H1 (cell line): ENCODE data around the gene CEACAM20. TPM values are rescaled to one million over a fixed set of nuclear protein-coding genes. Genes with fewer than 3 reads are reported as not detected.

Source experiments
- CTCF ChIA-PET: fragments of 300-600 bp; sonication (Branson Sonifier 250); formaldehyde crosslinking; loops from one replicate; lab custom pipeline; 2021; ENCODE audit not compliant: partially characterized antibody; lab: Charles Lee
- POLR2A ChIA-PET: fragments of 300-600 bp; sonication (Branson Sonifier 250); formaldehyde crosslinking; loops from one replicate; lab custom pipeline; 2021; ENCODE audit warnings: inconsistent platforms; ENCODE audit not compliant: partially characterized antibody; lab: Charles Lee
- DNase-seq, 2 experiments: peaks; one replicate each; pipeline versions ENCODE4 v3.0.0 to v3.0.0-alpha.2; 2010 to 2022; ENCODE audit warnings: low spot score in 2 of 2, low read depth in 1 of 2, mixed read lengths in 1 of 2
- FAIRE-seq: peaks from 2 replicates; lab custom pipeline; 2011; peaks lifted over from hg19 to GRCh38; lab: Jason Lieb, UNC
- H2AFZ ChIP-seq: 2 replicates; pipeline ENCODE4 v1.8.1; 2012; ENCODE audit warnings: low read length, inconsistent platforms
- H2AK5ac ChIP-seq: 2 replicates; pipeline ENCODE4 v1.6.1; 2013; ENCODE audit warnings: low read depth, low read length
- H2BK120ac ChIP-seq: replicated peaks from 2 replicates; pipeline ENCODE3; 2013; ENCODE audit warnings: low read depth, low read length, inconsistent platforms
- H2BK12ac ChIP-seq: 2 replicates; pipeline ENCODE4 v1.6.1; 2013; ENCODE audit warnings: low read depth, low read length
- H2BK15ac ChIP-seq: 2 replicates; pipeline ENCODE4 v1.6.1; 2013; ENCODE audit warnings: low read length
- H2BK20ac ChIP-seq: 2 replicates; pipeline ENCODE4 v1.6.1; 2013; ENCODE audit warnings: low read length
- H2BK5ac ChIP-seq: 2 replicates; pipeline ENCODE4 v1.6.1; 2013; ENCODE audit warnings: low read depth, low read length
- H3K14ac ChIP-seq: 2 replicates; pipeline ENCODE4 v1.6.1; 2013; ENCODE audit warnings: inconsistent platforms; ENCODE audit not compliant: insufficient read length
- H3K18ac ChIP-seq: 2 replicates; pipeline ENCODE4 v1.6.1; 2013; ENCODE audit warnings: low read length; ENCODE audit errors: extremely low read depth
- H3K23ac ChIP-seq: 2 replicates; pipeline ENCODE4 v1.6.1; 2013; ENCODE audit warnings: inconsistent platforms; ENCODE audit not compliant: insufficient read length
- H3K23me2 ChIP-seq: 2 replicates; pipeline ENCODE4 v1.6.1; 2013; ENCODE audit warnings: low read depth, low read length
- H3K27ac ChIP-seq: 2 replicates; pipeline ENCODE4 v1.6.1; 2011; ENCODE audit warnings: low read depth, low read length, inconsistent platforms
- H3K27me3 ChIP-seq, 4 experiments: replicated peaks in 1 of 4; 1 replicate in 1 of 4; 2 replicates in 3 of 4; pipeline versions ENCODE4 v1.6.1 to v1.8.1; 2011 to 2013; ENCODE audit warnings: low read length in 3 of 4, mild to moderate bottlenecking in 3 of 4, inconsistent platforms in 2 of 4, mixed read lengths in 2 of 4, moderate library complexity in 1 of 4; ENCODE audit not compliant: control insufficient read depth in 3 of 4, insufficient read depth in 3 of 4; ENCODE audit errors: extremely low read depth in 1 of 4
- H3K36me3 ChIP-seq, 4 experiments: 2 replicates each; pipeline versions ENCODE4 v1.6.1 to v1.8.1; 2011 to 2013; ENCODE audit warnings: mild to moderate bottlenecking in 4 of 4, low read length in 3 of 4, moderate library complexity in 2 of 4, control low read depth in 1 of 4, inconsistent platforms in 1 of 4; ENCODE audit not compliant: insufficient read depth in 4 of 4, control insufficient read depth in 2 of 4
- H3K4ac ChIP-seq: replicated peaks from 2 replicates; pipeline ENCODE3; 2013; ENCODE audit warnings: low read length, low read depth, mixed read lengths, inconsistent platforms; ENCODE audit not compliant: insufficient read length
- H3K4me1 ChIP-seq, 4 experiments: replicated peaks in 1 of 4; 1 replicate in 1 of 4; 2 replicates in 3 of 4; pipeline versions ENCODE4 v1.6.1 to v1.8.1; 2011 to 2013; ENCODE audit warnings: low read length in 3 of 4, inconsistent platforms in 2 of 4, mixed read lengths in 1 of 4; ENCODE audit not compliant: insufficient read depth in 4 of 4, control insufficient read depth in 3 of 4
- H3K4me2 ChIP-seq, 2 experiments: 2 replicates each; pipeline versions ENCODE4 v1.6.1 to v1.8.1; 2011 to 2013; ENCODE audit warnings: low read depth in 2 of 2, low read length in 2 of 2, control low read depth in 1 of 2, inconsistent platforms in 1 of 2, mild to moderate bottlenecking in 1 of 2; ENCODE audit not compliant: insufficient read depth in 1 of 2
- H3K4me3 ChIP-seq, 4 experiments: fragments of 200-600, 300-600 bp in 1 of 4; sonication (generic), shearing (Covaris generic), sonication (Bioruptor Twin) in 1 of 4; 2 replicates each; pipeline versions ENCODE4 v1.5.1 to v1.8.1; 2011 to 2016; ENCODE audit warnings: low read length in 4 of 4, low read depth in 3 of 4, control low read depth in 2 of 4, inconsistent platforms in 2 of 4, mild to moderate bottlenecking in 2 of 4, mixed read lengths in 1 of 4, moderate library complexity in 1 of 4; ENCODE audit not compliant: insufficient read depth in 2 of 4; ENCODE audit errors: extremely low read depth in 1 of 4
- H3K56ac ChIP-seq: replicated peaks from 2 replicates; pipeline ENCODE3; 2013; ENCODE audit warnings: low read depth, mild to moderate bottlenecking, mixed read lengths, low read length, inconsistent platforms; ENCODE audit not compliant: insufficient read length
- H3K79me1 ChIP-seq: 2 replicates; pipeline ENCODE4 v1.6.1; 2013; ENCODE audit warnings: low read depth, low read length, control low read depth
- H3K79me2 ChIP-seq, 2 experiments: 2 replicates each; pipeline versions ENCODE4 v1.6.1 to v1.8.1; 2012 to 2013; ENCODE audit warnings: low read length in 2 of 2, mild to moderate bottlenecking in 2 of 2, inconsistent platforms in 1 of 2; ENCODE audit not compliant: insufficient read depth in 2 of 2, control insufficient read depth in 1 of 2
- H3K9ac ChIP-seq, 4 experiments: replicated peaks in 1 of 4; 1 replicate in 1 of 4; 2 replicates in 3 of 4; pipeline versions ENCODE4 v1.6.1 to v1.8.1; 2011 to 2013; ENCODE audit warnings: low read depth in 3 of 4, low read length in 3 of 4, control low read depth in 2 of 4, mild to moderate bottlenecking in 2 of 4, moderate library complexity in 2 of 4, inconsistent platforms in 1 of 4; ENCODE audit errors: extremely low read depth in 1 of 4
- H3K9me3 ChIP-seq, 2 experiments: 2 replicates each; pipeline versions ENCODE4 v1.6.1 to v1.8.1; 2012 to 2013; ENCODE audit warnings: mild to moderate bottlenecking in 2 of 2, moderate library complexity in 2 of 2, control low read depth in 1 of 2, inconsistent platforms in 1 of 2, low read depth in 1 of 2, low read length in 1 of 2, mixed read lengths in 1 of 2; ENCODE audit not compliant: insufficient read depth in 2 of 2
- H4K20me1 ChIP-seq, 2 experiments: replicated peaks in 1 of 2; 2 replicates each; pipeline versions ENCODE3 to v1.8.1; 2011 to 2013; ENCODE audit warnings: inconsistent platforms in 2 of 2, low read length in 2 of 2, mild to moderate bottlenecking in 1 of 2; ENCODE audit not compliant: insufficient read depth in 2 of 2, control insufficient read depth in 1 of 2
- H4K5ac ChIP-seq: 2 replicates; pipeline ENCODE4 v1.6.1; 2013; ENCODE audit warnings: low read length, low read depth, mixed read lengths, inconsistent platforms; ENCODE audit not compliant: insufficient read length
- H4K8ac ChIP-seq: 2 replicates; pipeline ENCODE4 v1.8.0; 2013; ENCODE audit warnings: mild to moderate bottlenecking, moderate library complexity, low read length, inconsistent platforms; ENCODE audit not compliant: insufficient read depth; ENCODE audit errors: extremely low read depth
- H4K91ac ChIP-seq: replicated peaks from 2 replicates; pipeline ENCODE3; 2013; ENCODE audit warnings: low read length, mixed read lengths, inconsistent platforms; ENCODE audit not compliant: insufficient read length
- BCL11A ChIP-seq, 2 experiments: IDR thresholded peaks; one replicate each; pipeline ENCODE4 v1.6.1; 2011; ENCODE audit warnings: low read depth in 2 of 2, low read length in 2 of 2, mild to moderate bottlenecking in 2 of 2
- CHD1 ChIP-seq: IDR thresholded peaks from 2 replicates; pipeline ENCODE4 v1.6.1; 2012; ENCODE audit warnings: low read depth, low read length, improper control_type of control experiment
- CTBP2 ChIP-seq: IDR thresholded peaks from 2 replicates; pipeline ENCODE4 v1.7.0; 2011; ENCODE audit warnings: borderline replicate concordance, mild to moderate bottlenecking, moderate library complexity, mixed read lengths, low read length; ENCODE audit not compliant: insufficient read depth, insufficient read length
- CTCF ChIP-seq, 3 experiments: IDR thresholded peaks; 1 replicate in 2 of 3; 2 replicates in 1 of 3; pipeline versions ENCODE4 v1.5.1 to v1.6.1; 2011; ENCODE audit warnings: low read length in 3 of 3, mild to moderate bottlenecking in 3 of 3, inconsistent platforms in 2 of 3, low read depth in 1 of 3, moderate library complexity in 1 of 3; ENCODE audit not compliant: insufficient read depth in 1 of 3; ENCODE audit errors: control extremely low read depth in 1 of 3
- GABPA ChIP-seq: IDR thresholded peaks from 2 replicates; pipeline ENCODE4 v1.6.1; 2011; ENCODE audit warnings: mild to moderate bottlenecking, low read length, moderate library complexity, borderline replicate concordance; ENCODE audit not compliant: insufficient read depth
- JUN ChIP-seq: IDR thresholded peaks from 2 replicates; pipeline ENCODE4 v1.6.1; 2011; ENCODE audit warnings: low read depth, mild to moderate bottlenecking, improper control_type of control experiment, low read length
- RFX5 ChIP-seq: IDR thresholded peaks from 2 replicates; pipeline ENCODE4 v1.6.1; 2011; ENCODE audit warnings: low read depth, low read length, improper control_type of control experiment, borderline replicate concordance
- SP4 ChIP-seq: IDR thresholded peaks from 2 replicates; pipeline ENCODE4 v1.6.1; 2012; ENCODE audit warnings: low read length, inconsistent platforms
- TAF1 ChIP-seq: IDR thresholded peaks from 2 replicates; pipeline ENCODE4 v1.6.1; 2011; ENCODE audit warnings: mild to moderate bottlenecking, low read depth, low read length
- TCF12 ChIP-seq: IDR thresholded peaks from 2 replicates; pipeline ENCODE4 v1.6.1; 2011; ENCODE audit warnings: low read depth, mild to moderate bottlenecking, low read length
- USF2 ChIP-seq: IDR thresholded peaks from 2 replicates; pipeline ENCODE4 v1.6.1; 2011; ENCODE audit warnings: low read length, improper control_type of control experiment
- whole genome bisulfite sequencing, 2 experiments: shearing (Covaris generic) in 1 of 2; methylation state at CpG; one replicate each; pipeline versions ENCODE4 v1.1.6 to v1.1.7; 2013 to 2015; ENCODE audit warnings: low lambda C conversion rate in 2 of 2, mixed read lengths in 2 of 2, inconsistent platforms in 1 of 2, low coverage in 1 of 2, missing lambda C conversion rate in 1 of 2; ENCODE audit not compliant: insufficient replicate concordance in 2 of 2, insufficient coverage in 1 of 2, insufficient read length in 1 of 2; ENCODE audit errors: extremely low coverage in 1 of 2, missing lambda C conversion rate in 1 of 2; 5-methylcytosine and 5-hydroxymethylcytosine counted together
- polyA plus RNA-seq, 7 experiments: library from polyadenylated mRNA; depleted of rRNA in 3 of 7; stranded (reverse) in 5 of 7; unstranded in 2 of 7; fragments of >200 nt in 5 of 7; fragments of 200-250 nt in 2 of 7; gene quantifications; 1 replicate in 5 of 7; 2 replicates in 1 of 7; 4 replicates in 1 of 7; pipeline versions ENCODE4 v1.2.1 to v1.2.3, GENCODE V29; 2011 to 2013; ENCODE audit warnings: missing spikeins in 2 of 7, mixed read lengths in 2 of 7
- total RNA-seq: library from RNA; stranded (reverse); fragmentation: NEBNext Ultra II Directional; extraction: Animal tissue kit (Norgen Biotek cat#: 25700); gene quantifications from 2 replicates; pipeline ENCODE4 v1.2.1, GENCODE V29; 2021

Gene CEACAM20
- total and polyA plus RNA-seq, 2 of the 8 experiments (the other 6 are each of a cell fraction or from before 2014, with no cell fraction given): not detected

GRCh38 chr19:44551850-44552249 lies 22.4 kb upstream of the CEACAM20 start:
- no peak overlapping the region for H3K4ac ChIP-seq
- CTCF ChIA-PET: interaction anchor here (0.7 to 1.7 kb wide), 8 partner anchors 19 to 187 kb away, joined by 3 to 11 read pairs (median 4); partner anchors contain the start of gene CEACAM20
- H3K4me1 ChIP-seq: no peaks in the 10 kb centered on the region
- POLR2A ChIA-PET: no interaction called here
- peaks cover 3 to 6% of the 10 kb centered on the region in 2 experiments; a peak in 3 of 4 replicates for H3K9me3 ChIP-seq
- no peak overlapping the region for H3K27ac ChIP-seq
- no peaks in the 10 kb centered on the region for H3K27me3 ChIP-seq
- no peak overlapping the region for H2AFZ ChIP-seq
- no peak overlapping the region for H4K5ac ChIP-seq
- no peak overlapping the region for H2AK5ac ChIP-seq
- H3K79me2 ChIP-seq: no peaks in the 10 kb centered on the region
- FAIRE-seq: no peak
- no peaks in the 10 kb centered on the region for H4K20me1 ChIP-seq
- WGBS, 2 experiments: 67% methylated on average over 5 of the region's 5 CpGs; no CpG with 5 or more reads in 1 of the 2 experiments
- no peak overlapping the region for H3K4me3 ChIP-seq
- H3K4me2 ChIP-seq: no peak overlapping the region
- H3K14ac ChIP-seq: no peak overlapping the region
- no peak overlapping the region for H4K91ac ChIP-seq
- no peak overlapping the region for H2BK20ac ChIP-seq
- no peaks in the 10 kb centered on the region for H3K79me1 ChIP-seq
- H3K36me3 ChIP-seq: no peaks in the 10 kb centered on the region
- H3K18ac ChIP-seq: no peak overlapping the region
- H3K56ac ChIP-seq: no peak overlapping the region
- no peak overlapping the region for H3K23ac ChIP-seq
- no peak for DNase-seq
- H4K8ac ChIP-seq: no peak overlapping the region
- no peak overlapping the region for H2BK15ac ChIP-seq
- H3K9ac ChIP-seq: no peak overlapping the region
- no peak overlapping the region for H2BK120ac ChIP-seq
- H3K23me2 ChIP-seq: no peaks in the 10 kb centered on the region
- no peak overlapping the region for H2BK5ac ChIP-seq
- no peak overlapping the region for H2BK12ac ChIP-seq
- no peak for TF ChIP-seq CHD1
- TF ChIP-seq GABPA: no peak
- no peak for TF ChIP-seq USF2
- TF ChIP-seq SP4: no peak
- no peak for TF ChIP-seq RFX5
- TF ChIP-seq TAF1: no peak
- no peak for TF ChIP-seq BCL11A (IDR thresholded peaks at IDR 0.05; ENCODE audit: low read depth in 2 of 2, low read length in 2 of 2)
- TF ChIP-seq TCF12: no peak
- TF ChIP-seq CTCF (IDR thresholded peaks at IDR 0.05; ENCODE audit: control extremely low read depth in 1 of 3, insufficient read depth in 1 of 3, low read depth in 1 of 3, low read length in 3 of 3): no peak
- no peak for TF ChIP-seq CTBP2
- TF ChIP-seq JUN: no peak
